ENCODE data around the gene CD7. TPM values are rescaled to one million over a fixed set of nuclear protein-coding genes. Genes with fewer than 3 reads are reported as not detected.

Gene CD7
- polyA plus RNA-seq, 1 of the 3 experiments (the other 2 are of a cell fraction), result 0.07 TPM

DNA sequence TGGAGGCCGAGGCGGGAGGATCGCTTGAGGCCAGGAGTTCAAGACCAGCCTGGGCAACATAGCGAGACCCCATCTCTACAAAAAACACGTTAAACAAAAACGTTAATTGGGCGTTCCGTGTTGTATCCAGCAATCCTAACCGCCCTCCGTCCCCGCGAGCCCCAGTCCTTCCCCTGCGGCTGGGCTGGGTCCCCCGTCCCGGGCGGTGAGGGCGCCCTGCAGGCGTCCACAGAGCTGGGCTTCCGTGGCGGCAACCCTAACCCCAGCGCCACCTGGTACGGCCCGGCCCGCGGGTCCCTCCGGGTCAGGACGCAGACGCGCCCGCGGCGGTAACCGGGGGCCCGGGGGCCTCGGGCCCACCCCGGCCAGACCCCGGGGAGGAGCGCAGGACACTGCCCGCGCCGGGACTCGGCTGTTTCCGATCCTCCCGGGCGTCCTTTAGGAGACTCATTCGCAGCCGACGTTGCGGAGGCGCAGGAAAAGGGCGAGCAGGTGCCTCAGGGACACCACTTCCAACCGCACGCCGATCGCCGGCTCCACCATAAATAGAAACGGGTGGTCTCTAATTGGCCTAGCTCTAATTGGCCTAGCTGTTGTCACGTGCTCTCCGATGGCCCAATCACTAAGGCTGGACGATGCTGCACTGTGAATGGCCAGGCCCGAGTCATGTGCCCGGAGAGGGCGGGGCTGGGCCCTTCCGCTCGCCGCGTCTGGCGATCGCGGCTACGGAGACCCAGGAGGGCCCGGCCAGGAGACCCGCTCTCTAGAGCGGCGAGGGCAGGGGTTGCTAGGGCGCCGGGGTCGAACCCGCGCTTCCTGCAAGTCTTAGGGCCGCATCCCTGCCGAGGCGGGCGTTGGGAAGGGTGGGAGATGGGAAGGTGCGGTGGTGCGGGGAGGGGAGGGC lies 24.9 kb downstream of the CD7 start (continued):
- TF ChIP-seq EZH2phosphoT487 (IDR thresholded peaks at IDR 0.05; ENCODE audit: borderline replicate concordance, low read depth) (no peak), RAD21 (IDR thresholded peaks at IDR 0.05; ENCODE audit: low read length) (0 out of 2 replicates have a peak, but pooled peaks have one; percentile 9), CHD2 (IDR thresholded peaks at IDR 0.05; ENCODE audit: low read length, partially characterized antibody) (peak; percentile 64), RFX5 (IDR thresholded peaks at IDR 0.05; ENCODE audit: low read length) (peak; percentile 73), GATA2 (CRISPR knock-in tag; IDR thresholded peaks at IDR 0.05) (no peak), FOXM1 (IDR thresholded peaks at IDR 0.05; ENCODE audit: low read depth) (no peak), RXRA (IDR thresholded peaks at IDR 0.05; ENCODE audit: borderline replicate concordance, low read depth) (no peak), NFIC (IDR thresholded peaks at IDR 0.05; ENCODE audit: borderline replicate concordance) (no peak), SIN3A (IDR thresholded peaks at IDR 0.05; ENCODE audit: borderline replicate concordance, low read depth, low read length) (peak; percentile 62; the same call in 1 of the 2 replicates), YY1 (IDR thresholded peaks at IDR 0.05; ENCODE audit: low read depth) (peak; percentile 14), MXI1 (IDR thresholded peaks at IDR 0.05; ENCODE audit: low read depth, low read length) (peak; percentile 97), RCOR1 (IDR thresholded peaks at IDR 0.05; ENCODE audit: low read length) (peak; percentile 81), MEF2A (IDR thresholded peaks at IDR 0.05; ENCODE audit: borderline replicate concordance, low read depth) (no peak), ELF1 (IDR thresholded peaks at IDR 0.05) (peak; percentile 79), SMC3 (IDR thresholded peaks at IDR 0.05; ENCODE audit: low read depth, low read length) (no peak)
- TF ChIP-seq, protein P1, sequence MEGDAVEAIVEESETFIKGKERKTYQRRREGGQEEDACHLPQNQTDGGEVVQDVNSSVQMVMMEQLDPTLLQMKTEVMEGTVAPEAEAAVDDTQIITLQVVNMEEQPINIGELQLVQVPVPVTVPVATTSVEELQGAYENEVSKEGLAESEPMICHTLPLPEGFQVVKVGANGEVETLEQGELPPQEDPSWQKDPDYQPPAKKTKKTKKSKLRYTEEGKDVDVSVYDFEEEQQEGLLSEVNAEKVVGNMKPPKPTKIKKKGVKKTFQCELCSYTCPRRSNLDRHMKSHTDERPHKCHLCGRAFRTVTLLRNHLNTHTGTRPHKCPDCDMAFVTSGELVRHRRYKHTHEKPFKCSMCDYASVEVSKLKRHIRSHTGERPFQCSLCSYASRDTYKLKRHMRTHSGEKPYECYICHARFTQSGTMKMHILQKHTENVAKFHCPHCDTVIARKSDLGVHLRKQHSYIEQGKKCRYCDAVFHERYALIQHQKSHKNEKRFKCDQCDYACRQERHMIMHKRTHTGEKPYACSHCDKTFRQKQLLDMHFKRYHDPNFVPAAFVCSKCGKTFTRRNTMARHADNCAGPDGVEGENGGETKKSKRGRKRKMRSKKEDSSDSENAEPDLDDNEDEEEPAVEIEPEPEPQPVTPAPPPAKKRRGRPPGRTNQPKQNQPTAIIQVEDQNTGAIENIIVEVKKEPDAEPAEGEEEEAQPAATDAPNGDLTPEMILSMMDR (IDR thresholded peaks at IDR 0.05), result no peak
- TF ChIP-seq, protein P2, sequence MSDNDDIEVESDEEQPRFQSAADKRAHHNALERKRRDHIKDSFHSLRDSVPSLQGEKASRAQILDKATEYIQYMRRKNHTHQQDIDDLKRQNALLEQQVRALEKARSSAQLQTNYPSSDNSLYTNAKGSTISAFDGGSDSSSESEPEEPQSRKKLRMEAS (IDR thresholded peaks at IDR 0.05; ENCODE audit: low read depth), result peak; percentile 84
- TF ChIP-seq, protein P3, sequence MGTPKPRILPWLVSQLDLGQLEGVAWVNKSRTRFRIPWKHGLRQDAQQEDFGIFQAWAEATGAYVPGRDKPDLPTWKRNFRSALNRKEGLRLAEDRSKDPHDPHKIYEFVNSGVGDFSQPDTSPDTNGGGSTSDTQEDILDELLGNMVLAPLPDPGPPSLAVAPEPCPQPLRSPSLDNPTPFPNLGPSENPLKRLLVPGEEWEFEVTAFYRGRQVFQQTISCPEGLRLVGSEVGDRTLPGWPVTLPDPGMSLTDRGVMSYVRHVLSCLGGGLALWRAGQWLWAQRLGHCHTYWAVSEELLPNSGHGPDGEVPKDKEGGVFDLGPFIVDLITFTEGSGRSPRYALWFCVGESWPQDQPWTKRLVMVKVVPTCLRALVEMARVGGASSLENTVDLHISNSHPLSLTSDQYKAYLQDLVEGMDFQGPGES (IDR thresholded peaks at IDR 0.05; ENCODE audit: low read depth, low read length), result peak; percentile 75
- TF ChIP-seq, protein P4, sequence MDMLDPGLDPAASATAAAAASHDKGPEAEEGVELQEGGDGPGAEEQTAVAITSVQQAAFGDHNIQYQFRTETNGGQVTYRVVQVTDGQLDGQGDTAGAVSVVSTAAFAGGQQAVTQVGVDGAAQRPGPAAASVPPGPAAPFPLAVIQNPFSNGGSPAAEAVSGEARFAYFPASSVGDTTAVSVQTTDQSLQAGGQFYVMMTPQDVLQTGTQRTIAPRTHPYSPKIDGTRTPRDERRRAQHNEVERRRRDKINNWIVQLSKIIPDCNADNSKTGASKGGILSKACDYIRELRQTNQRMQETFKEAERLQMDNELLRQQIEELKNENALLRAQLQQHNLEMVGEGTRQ (IDR thresholded peaks at IDR 0.05; ENCODE audit: borderline replicate concordance, low read depth, low read length), result peak; percentile 98

All from SK-N-SH (cell line).